HG03045 (cell line): ENCODE data around the gene ZNG1C.
"Not testable (repeated sequence)": the region's sequence is repeated elsewhere in the genome, so short reads cannot be mapped to it uniquely, and the experiment has no call there.

Experiments used
- ATAC-seq: cut with Tn5 transposase; IDR thresholded peaks from one replicate; pipeline ENCODE4 v1.9.1; 2021; ENCODE audit warnings: mild to moderate bottlenecking, moderate library complexity; ENCODE audit not compliant: unreplicated experiment

The ZNG1C gene

DNA sequence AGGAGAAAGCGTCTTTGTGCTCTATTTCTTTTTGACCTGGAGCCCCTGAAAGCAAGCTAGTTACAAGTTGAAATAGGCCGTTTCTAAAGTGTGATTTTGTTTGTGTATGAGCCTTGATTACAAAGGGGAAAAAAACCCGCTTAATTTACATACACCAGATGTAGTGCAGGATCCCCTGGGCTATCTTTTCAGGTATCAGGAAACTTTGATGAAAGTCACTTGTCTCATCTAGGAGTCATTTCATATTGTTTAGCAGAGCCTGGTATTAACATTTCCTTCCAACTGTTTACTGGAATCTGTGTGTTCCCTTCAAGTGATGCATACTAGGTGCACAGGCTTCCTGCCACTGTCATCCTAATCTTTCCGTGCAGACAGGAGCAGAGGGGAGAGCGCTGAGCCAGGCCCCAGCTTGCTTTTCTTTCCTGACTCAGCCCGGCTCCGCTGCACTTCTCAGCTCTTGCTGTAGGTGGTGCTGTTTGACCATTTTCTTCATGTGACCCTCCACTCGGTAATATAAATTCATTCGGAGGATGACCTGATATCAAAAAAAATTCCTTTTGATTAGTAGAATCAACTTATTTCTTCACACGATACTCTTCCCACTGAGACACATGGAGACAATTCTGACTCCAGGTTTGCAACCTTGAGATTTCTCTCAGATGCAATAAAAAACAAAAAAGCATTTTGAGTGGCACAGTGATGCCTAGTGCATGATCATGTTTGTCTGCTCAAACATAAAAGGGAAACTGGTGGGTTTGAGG is 100.7 kb downstream of the ZNG1C start:
- ATAC-seq: not testable (repeated sequence)

DNA sequence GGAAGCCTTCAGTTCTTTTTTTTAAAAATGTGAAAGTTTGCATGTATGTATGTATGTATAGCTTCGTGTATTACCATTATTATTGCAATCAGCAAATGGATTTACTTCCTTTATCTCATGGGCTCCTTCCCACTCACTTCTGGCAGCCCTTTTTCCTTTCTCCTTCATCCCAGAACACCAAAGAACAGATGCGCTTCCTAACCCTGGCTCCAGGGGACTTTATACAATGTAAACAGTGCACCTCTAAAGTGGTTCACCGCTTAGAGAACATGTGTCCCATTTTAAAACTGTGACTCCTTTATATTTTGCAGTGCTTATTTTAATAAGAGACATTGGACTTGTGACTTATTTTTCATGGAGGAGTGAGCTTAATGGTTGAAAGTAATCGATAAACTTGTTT is 101.5 kb downstream of the ZNG1C start:
- not testable (repeated sequence) for ATAC-seq

DNA sequence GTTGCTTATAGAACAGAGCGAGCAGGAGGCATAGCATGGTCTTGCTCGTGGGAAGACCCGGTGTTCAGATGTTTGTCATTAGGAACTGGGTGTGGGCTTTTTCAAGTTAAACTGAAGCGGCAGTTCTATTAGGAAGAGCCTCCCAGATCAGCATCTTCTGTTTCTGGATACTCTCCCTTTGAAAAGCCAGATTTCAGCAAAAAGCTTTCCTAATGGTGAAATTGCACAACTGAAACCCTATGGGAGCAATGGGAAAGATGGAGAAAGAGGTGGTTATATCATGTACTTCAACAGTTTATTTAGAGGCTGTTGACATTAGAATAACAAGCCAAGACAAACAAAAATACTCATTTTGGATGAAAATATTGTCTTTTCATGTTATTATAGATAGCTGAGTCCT is 102.2 kb downstream of the ZNG1C start:
- ATAC-seq: not testable (repeated sequence)
